Activated naive CD8-positive, alpha-beta T cell (primary cell): Measurements from ENCODE around the gene ZSWIM5.
"Not testable (repeated sequence)": the region's sequence is repeated elsewhere in the genome, so short reads cannot be mapped to it uniquely, and the experiment has no call there.

Source experiments
- H3K27ac Mint-ChIP-seq: one replicate; pipeline ENCODE4 v1.8.0; 2021; ENCODE audit warnings: mixed read lengths
- H3K27me3 Mint-ChIP-seq: one replicate; pipeline ENCODE4 v1.8.0; 2021; ENCODE audit warnings: mixed read lengths
- H3K36me3 Mint-ChIP-seq: one replicate; pipeline ENCODE4 v1.8.0; 2021; ENCODE audit warnings: mixed read lengths
- H3K4me1 Mint-ChIP-seq: one replicate; pipeline ENCODE4 v1.8.0; 2021; ENCODE audit warnings: low read depth, mixed read lengths
- H3K4me3 Mint-ChIP-seq: one replicate; pipeline ENCODE4 v1.8.0; 2021; ENCODE audit warnings: mild to moderate bottlenecking, mixed read lengths
- H3K9me3 Mint-ChIP-seq: one replicate; pipeline ENCODE4 v1.8.0; 2021; ENCODE audit warnings: low read depth, mixed read lengths

ZSWIM5 gene

DNA sequence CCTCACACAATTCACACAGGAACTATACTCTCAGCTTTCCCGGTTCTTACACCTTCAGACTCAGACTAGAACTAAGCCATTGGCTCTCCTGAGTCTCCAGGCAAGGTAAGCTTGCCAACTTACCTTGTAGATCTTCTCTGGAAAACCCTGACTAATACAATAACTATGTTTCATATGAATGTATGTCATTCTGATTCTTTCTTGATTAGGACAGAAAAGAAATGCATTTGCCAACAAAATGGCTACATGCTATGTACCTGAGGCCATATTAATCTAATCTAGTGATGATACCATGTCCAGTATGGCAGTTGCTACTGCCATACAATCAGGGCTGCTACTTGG, 9.8 kb upstream of the ZSWIM5 start:
- Mint-ChIP-seq H3K4me3 (no peak overlapping the region), H3K4me1 (no peaks in the 10 kb centered on the region), H3K27ac (no peak overlapping the region), H3K9me3 (no peaks in the 10 kb centered on the region), H3K36me3 (peaks cover 2% of the 10 kb centered on the region), H3K27me3 (peaks cover 3% of the 10 kb centered on the region)

DNA sequence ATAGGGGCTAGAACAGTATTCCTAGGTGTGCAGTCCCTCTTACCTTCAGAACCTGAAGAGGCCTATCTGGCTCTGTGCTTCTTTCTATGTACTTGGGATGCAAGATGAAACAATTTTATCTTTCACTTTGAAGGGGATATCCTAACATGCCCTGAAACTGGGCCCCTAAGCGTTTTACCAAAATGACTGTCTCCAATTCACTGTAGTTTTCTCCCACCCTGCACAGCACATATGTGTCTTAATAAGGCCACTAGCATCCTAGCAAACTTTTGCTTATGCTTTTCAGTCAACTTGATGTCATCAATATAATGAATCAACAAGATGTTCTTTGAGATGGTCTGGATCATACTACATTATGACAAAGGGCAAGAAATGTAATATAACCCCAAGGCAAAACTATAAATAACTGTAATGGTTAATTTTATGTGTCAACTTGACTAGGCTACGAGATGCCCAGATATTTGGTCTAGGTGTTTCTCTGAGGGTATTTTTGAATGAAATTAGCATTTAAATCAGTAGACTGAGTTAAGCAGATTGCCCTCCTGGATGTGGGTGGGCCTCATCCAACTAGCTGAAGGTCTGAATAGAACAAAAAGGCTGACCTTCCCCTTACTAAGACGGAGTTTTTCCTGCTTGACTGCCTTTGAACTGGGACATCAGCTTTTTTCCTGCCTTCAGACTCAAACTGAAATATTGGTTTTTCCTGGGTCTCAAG, 9.2 kb upstream of the ZSWIM5 start:
- H3K27me3 Mint-ChIP-seq: peaks cover 3% of the 10 kb centered on the region
- H3K27ac Mint-ChIP-seq: no peak overlapping the region
- H3K4me1 Mint-ChIP-seq: no peaks in the 10 kb centered on the region
- no peak overlapping the region for H3K4me3 Mint-ChIP-seq
- H3K36me3 Mint-ChIP-seq: peaks cover 2% of the 10 kb centered on the region
- H3K9me3 Mint-ChIP-seq: no peaks in the 10 kb centered on the region

DNA sequence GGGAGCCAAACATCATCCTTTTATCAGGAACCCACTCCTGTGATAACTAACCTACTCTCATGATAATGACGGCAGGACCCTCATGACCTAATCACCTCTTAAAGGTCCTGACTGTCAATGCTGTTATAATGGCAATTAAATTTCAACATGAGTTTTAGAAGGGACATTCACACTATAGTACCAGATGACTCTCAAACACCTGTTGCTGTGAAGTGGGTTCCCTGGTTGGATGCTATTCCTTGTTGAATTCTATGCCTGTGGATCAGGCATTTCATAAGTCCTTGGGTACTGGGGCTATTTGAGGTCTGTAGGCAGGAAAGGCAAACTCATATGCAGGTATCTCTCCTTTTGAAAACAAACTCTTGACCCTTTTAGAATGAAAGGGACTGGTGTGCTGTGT, 7.5 kb upstream of the ZSWIM5 start:
- peaks cover 2% of the 10 kb centered on the region for H3K36me3 Mint-ChIP-seq
- H3K27me3 Mint-ChIP-seq: peaks cover 3% of the 10 kb centered on the region

DNA sequence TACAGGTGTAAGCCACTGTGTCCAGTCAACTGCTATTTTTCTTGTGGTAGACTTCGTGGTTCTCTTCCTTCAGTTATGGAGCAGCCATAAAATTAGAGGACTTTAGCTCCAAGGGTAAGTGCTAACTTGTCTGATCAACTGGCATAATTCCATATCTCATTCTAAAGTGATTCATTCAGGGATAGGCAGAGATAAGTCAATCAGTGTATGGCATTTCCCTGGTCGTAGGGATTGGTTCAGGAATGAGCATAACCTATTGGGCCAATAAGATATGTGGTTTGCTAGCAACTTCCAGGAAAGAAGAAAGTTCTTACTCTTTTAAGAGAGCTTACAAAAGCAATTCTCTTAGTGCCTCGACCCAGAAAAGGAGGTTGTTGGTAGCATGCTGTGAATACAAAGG, 4.7 kb upstream of the ZSWIM5 start:
- no peaks in the 10 kb centered on the region for H3K9me3 Mint-ChIP-seq
- peaks cover 12% of the 10 kb centered on the region for H3K4me1 Mint-ChIP-seq
- H3K27me3 Mint-ChIP-seq: peaks cover 1% of the 10 kb centered on the region
- no peak overlapping the region for H3K4me3 Mint-ChIP-seq
- H3K36me3 Mint-ChIP-seq: no peaks in the 10 kb centered on the region
- H3K27ac Mint-ChIP-seq: no peak overlapping the region

More for the DNA sequence above, 7.5 kb upstream of the ZSWIM5 start:
- Mint-ChIP-seq H3K4me3 (no peak overlapping the region), H3K27ac (no peak overlapping the region), H3K4me1 (no peaks in the 10 kb centered on the region), H3K9me3 (no peaks in the 10 kb centered on the region)

DNA sequence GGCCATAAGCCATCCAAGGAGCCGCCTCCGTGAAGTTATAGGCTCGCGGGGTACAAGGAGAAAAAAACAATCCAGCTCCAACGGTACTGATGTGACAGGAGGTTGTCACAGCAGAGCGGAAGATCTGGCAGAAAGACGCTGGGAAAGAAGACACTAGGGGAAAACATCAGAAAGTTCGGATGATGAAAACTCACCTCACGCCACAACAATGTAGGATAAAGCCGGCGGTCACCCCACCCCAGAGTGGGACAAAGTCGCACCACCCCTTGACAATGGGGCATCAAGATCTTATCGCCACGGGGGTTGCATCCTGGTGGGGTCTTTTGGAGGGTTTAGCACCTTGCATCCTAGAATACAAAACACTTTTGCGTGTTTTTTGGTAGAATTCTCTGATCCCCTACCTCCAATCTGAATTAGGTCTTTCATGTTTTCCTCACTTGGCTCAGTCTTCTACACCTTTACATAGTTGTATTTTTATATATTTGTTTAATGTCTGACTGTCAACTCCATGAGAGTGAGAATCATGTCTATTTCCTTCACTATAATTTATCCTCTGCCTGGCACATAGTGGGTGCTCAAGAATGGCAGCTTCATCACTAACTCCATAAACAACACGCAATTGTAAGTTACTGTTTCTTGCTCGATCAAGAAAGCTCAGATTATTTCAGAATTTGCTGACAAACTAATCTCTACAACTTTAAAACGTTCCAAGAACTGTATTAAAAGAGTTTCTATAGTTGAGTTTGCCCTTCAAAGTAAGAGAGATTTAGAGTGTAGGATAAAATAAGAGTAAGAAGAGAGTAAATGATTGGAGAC, 611 bp upstream of the ZSWIM5 start:
- Mint-ChIP-seq H3K4me1 (peaks cover 39% of the 10 kb centered on the region), H3K9me3 (no peaks in the 10 kb centered on the region), H3K27me3 (peaks cover 3% of the 10 kb centered on the region), H3K4me3 (peak overlapping the region; percentile 96), H3K27ac (peak overlapping the region; percentile 82), H3K36me3 (no peaks in the 10 kb centered on the region)

DNA sequence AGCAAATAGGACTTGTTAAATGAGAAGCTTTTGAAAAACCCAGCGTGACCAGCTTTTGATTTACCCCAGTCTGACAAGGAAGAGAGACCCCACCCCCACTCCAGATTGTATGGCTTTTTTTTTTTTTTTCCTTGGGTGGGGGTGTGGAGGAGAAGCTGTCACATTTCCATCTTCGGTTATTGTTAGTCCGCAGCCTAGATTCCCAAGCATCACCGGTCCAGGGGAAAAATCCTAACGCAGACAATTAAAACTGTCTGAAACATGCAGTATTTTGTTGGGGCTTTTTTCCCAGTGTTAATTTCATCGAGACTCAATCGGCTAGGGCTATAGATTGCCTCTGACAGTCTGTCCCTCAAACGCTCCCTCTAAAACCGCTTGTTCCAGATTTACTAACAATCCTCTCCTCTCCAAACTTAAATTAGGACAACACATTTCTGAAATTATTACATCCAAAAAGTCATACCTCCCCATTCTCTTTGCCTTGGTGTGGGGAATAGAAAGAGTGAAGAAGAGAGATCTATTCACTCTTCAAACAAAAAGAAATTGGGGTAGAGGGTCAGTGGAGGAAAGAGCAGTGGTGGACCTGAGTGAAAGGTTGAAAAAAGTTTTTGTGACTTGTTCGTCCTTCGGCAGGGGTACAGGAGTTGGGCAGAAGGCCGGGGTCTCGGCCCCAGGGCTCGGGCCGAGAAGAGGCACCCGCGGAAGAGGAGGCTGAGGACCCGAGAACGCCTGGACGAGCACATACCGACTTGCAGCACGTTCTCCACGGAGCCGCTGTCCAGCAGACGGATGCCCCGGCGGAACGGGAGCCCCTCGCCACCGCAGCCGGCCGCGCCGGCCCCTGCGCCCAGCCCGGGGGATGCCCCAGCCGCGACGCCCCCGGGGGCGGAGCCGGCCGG, 1.1 kb downstream of the ZSWIM5 start:
- peak overlapping the region; percentile 74 for H3K27ac Mint-ChIP-seq
- H3K36me3 Mint-ChIP-seq: no peaks in the 10 kb centered on the region
- peaks cover 3% of the 10 kb centered on the region for H3K27me3 Mint-ChIP-seq

DNA sequence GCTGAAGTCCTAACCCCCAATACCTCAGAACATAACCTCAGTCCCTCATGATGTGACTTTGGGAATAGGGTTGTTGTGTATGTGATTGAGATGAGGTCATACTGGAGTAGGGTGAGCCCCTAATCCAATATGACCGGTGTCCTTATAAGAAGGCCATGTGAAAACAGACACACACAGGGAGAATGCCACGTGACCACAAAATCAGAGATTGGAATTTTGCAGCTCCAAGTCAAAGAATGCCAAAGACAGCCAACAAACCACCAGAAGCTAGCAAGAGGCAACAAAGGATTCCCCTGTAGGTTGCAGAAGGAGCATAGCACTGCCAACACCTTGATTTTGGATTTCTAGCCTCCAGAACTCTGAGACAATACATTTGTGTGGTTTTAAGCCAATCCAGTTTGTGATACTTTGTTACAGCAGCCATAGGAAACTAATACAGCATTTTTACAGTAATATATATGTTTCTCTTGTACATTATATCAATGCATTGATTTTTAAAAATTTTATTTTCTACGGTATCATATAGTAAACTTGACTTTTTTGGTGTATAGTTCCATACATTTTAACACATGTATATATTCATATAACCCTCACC, 5.4 kb downstream of the ZSWIM5 start:
- H3K27ac Mint-ChIP-seq: no peak overlapping the region
- peaks cover 28% of the 10 kb centered on the region for H3K4me1 Mint-ChIP-seq
- H3K4me3 Mint-ChIP-seq: no peak overlapping the region
- peaks cover 3% of the 10 kb centered on the region for H3K27me3 Mint-ChIP-seq
- no peaks in the 10 kb centered on the region for H3K9me3 Mint-ChIP-seq
- H3K36me3 Mint-ChIP-seq: no peaks in the 10 kb centered on the region

More for the DNA sequence above, 1.1 kb downstream of the ZSWIM5 start:
- H3K4me3 Mint-ChIP-seq: peak overlapping the region; percentile 93
- H3K9me3 Mint-ChIP-seq: no peaks in the 10 kb centered on the region
- peaks cover 39% of the 10 kb centered on the region for H3K4me1 Mint-ChIP-seq

DNA sequence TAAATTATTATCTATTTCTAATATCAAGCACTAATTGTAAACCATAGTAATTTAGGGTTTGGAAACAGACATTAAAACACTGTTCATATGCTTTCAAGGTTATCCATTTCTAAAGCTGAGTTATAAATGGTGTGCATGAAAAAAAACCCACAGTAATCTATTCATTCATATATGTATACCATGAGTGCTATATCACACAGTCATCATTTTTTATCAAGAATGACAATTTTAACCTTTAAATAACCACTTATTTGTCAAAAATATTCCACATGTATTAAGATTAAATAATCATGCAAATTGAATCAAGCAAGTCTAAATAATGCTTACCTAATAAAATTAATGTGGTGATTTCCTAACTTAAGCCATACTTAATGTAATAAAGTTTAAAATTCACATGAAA, 6.0 kb downstream of the ZSWIM5 start:
- no peak overlapping the region for H3K4me3 Mint-ChIP-seq

DNA sequence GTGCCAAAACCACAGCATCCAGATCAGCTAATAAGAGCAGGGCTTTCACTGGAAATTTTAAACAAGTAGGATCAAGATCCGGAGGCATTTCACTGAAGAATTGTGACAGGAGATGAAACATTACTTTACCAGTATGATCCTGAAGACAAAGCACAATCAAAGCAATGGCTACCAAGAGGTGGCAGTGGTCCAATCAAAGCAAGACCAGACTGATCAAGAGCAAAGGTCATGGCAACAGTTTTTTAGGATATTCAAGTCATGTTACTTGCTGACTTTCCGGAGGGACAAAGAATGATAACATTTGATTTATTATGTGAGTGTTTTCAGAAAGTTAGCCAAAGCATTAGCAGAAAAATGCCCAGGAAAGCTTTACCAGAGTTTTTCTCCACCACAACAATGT, 8.2 kb downstream of the ZSWIM5 start:
- H3K27me3 Mint-ChIP-seq: no peaks in the 10 kb centered on the region
- H3K36me3 Mint-ChIP-seq: no peaks in the 10 kb centered on the region
- H3K9me3 Mint-ChIP-seq: no peaks in the 10 kb centered on the region
- no peak overlapping the region for H3K4me3 Mint-ChIP-seq
- peaks cover 5% of the 10 kb centered on the region for H3K4me1 Mint-ChIP-seq
- H3K27ac Mint-ChIP-seq: no peak overlapping the region

More for the DNA sequence above, 6.0 kb downstream of the ZSWIM5 start:
- H3K27ac Mint-ChIP-seq: no peak overlapping the region
- H3K36me3 Mint-ChIP-seq: no peaks in the 10 kb centered on the region
- peaks cover 27% of the 10 kb centered on the region for H3K4me1 Mint-ChIP-seq
- H3K9me3 Mint-ChIP-seq: no peaks in the 10 kb centered on the region
- peaks cover 2% of the 10 kb centered on the region for H3K27me3 Mint-ChIP-seq

DNA sequence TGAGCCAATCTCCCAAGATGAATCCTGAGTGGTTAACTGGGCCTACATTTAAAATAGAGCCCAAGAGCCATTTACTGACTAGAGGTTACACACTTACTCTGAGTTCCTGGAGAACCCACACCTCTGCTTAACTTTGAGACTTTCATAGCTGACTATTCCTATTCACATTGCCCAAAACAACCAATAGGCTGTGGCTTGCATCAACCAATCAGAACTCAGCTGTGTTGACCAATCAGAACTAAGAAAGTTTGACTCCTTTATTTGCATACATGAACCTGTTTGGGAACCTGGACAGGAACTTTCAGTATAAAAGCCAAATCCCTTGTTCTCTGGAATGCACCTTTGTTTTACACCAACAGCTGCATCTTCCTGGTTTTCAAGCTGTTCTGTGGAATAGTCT, 9.5 kb downstream of the ZSWIM5 start:
- no peaks in the 10 kb centered on the region for H3K9me3 Mint-ChIP-seq
- no peaks in the 10 kb centered on the region for H3K4me1 Mint-ChIP-seq
- H3K27ac Mint-ChIP-seq: no peak overlapping the region
- H3K36me3 Mint-ChIP-seq: no peaks in the 10 kb centered on the region
- no peak overlapping the region for H3K4me3 Mint-ChIP-seq
- no peaks in the 10 kb centered on the region for H3K27me3 Mint-ChIP-seq

DNA sequence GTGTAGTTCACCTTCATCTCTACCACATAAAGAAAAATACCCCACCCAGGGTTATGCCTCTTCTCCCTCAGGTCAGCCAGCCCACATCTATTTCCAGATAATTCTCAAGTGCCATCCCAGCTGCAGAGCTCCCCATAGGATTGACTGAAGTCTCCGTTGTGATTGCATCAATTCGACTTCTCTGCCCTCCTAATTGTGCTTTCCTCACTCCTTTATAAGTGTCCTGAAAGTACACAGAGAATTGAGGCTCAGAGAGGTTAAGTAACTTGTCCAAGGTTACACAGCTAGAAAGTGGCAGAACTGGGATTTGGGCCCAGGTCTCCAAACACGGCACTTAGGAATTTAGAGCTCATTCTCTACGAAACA, 15.0 kb downstream of the ZSWIM5 start:
- Mint-ChIP-seq H3K4me3 (no peak overlapping the region), H3K9me3 (no peaks in the 10 kb centered on the region), H3K36me3 (no peaks in the 10 kb centered on the region), H3K4me1 (no peaks in the 10 kb centered on the region), H3K27me3 (no peaks in the 10 kb centered on the region), H3K27ac (no peak overlapping the region)

DNA sequence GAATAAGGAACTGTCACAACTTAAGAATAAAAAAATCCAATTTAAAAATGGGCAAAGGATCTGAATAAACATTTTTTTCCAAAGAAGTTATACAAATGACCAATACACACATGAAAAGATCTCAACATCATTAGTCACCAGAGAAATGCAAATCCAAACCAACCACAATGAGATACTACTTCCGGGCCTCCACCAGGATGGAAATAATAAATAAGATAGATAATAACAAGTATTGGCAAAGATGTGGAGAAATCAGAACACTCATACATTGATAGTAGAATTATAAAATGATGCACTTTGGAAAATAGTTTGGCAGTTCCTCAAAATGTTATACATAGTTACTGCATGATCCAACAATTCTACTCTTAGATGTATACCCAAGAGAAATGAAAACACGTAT, 18.7 kb downstream of the ZSWIM5 start:
- Mint-ChIP-seq H3K27ac (no peak overlapping the region), H3K9me3 (no peaks in the 10 kb centered on the region), H3K27me3 (no peaks in the 10 kb centered on the region), H3K36me3 (no peaks in the 10 kb centered on the region), H3K4me3 (no peak overlapping the region), H3K4me1 (no peaks in the 10 kb centered on the region)

DNA sequence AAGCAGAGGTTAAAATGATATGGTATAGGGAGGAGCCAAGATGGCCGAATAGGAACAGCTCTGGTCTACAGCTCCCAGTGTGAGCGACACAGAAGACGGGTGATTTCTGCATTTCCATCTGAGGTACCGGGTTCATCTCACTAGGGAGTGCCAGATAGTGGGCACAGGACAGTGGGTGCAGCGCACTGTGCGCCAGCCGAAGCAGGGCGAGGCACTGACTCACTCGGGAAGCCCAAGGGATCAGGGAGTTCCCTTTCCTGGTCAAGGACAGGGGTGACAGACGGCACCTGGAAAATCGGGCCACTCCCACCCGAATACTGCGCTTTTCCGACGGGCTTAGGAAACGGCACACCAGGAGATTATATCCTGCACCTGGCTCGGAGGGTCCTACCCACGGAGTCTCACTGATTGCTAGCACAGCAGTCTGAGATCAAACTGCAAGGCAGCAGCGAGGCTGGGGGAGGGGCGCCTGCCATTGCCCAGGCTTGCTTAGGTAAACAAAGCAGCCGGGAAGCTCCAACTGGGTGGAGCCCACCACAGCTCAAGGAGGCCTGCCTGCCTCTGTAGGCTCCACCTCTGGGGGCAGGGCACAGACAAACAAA, 26.4 kb downstream of the ZSWIM5 start:
- H3K27ac Mint-ChIP-seq, H3K4me1 Mint-ChIP-seq, H3K9me3 Mint-ChIP-seq, H3K4me3 Mint-ChIP-seq, H3K27me3 Mint-ChIP-seq: not testable (repeated sequence)
- peaks cover 11% of the 10 kb centered on the region for H3K36me3 Mint-ChIP-seq

DNA sequence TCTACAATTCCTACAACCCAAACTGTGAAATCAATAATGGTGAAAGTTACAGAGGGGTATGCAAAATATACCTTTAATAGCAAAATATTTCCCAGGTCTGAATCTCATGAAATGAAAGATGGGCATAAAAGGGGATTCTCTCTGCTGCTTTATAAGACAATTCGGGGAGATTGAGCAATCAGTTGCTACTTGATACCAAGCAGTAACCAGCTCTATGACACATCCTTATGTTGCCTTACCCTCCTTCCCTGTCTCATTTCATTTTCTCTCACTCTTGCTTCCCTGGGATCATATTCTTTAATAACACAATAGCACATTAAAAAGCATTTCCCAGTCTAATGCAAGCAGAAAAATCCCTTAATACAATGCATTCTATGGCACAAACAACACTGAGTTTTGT, 29.0 kb downstream of the ZSWIM5 start:
- H3K27ac Mint-ChIP-seq: no peak overlapping the region
- peaks cover 11% of the 10 kb centered on the region for H3K36me3 Mint-ChIP-seq

More for the DNA sequence above, 29.0 kb downstream of the ZSWIM5 start:
- Mint-ChIP-seq H3K4me1 (no peaks in the 10 kb centered on the region), H3K27me3 (no peaks in the 10 kb centered on the region), H3K9me3 (no peaks in the 10 kb centered on the region), H3K4me3 (no peak overlapping the region)
